Measurements from ENCODE around the gene PHF21A. TPM values are rescaled to one million over a fixed set of nuclear protein-coding genes. Genes with fewer than 3 reads are reported as not detected.

Gene PHF21A
- total RNA-seq, 1 donor from 2014 or later, result 44.1 TPM

DNA sequence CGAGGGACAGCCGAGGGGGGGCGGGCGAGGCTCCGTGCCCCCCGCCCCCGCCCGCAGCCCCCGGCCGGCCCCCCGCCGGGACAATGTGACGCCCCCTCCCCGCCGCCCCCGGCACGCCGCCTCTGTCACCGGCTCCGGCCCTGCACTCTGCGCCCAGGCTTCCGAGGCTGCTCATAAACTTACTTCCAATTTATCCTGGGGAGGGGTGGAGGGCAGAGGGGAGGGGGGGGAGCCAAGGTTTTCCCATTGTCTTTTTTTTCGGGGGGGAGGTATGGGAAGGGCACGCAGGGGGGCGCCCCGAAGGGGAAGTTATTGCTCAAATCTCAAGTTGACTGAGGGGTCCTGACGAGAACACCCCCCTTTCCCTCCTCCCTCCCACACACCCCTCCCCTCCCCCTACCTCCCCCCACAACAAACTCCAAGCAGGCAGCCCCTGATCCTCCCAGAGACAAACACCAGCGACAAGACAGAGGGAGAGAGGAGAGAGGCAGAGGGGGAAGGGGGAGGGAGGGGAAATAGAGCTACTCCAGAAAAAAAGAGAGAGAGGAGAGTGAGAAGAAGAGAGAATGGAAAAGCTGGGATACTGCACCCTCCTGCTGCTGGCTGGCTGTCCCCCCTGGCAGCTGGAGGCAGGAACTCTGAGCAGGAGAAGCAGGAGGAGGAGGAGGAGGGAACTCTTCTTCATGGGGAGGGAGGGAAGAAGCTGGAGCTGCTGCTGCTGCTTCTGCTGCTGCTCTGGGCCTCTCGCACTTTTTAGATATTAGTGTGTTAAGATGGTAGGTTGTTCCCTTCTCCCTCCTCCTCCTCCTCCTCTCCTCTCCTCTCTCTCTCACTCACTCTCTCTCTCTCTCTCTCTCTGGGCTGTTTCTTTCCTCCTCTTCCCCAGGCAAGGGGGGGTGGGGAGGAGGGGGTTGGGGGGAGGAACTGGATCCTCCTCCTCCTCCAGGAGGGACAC is 631 bp downstream of the PHF21A start:
- intact Hi-C loops (cut with micrococcal nuclease), result loop anchor here (1.0 to 10.0 kb wide), 7 partner anchors 7 to 474 kb away; partner anchors contain the start of genes AMBRA1, CRY2 and DGKZ

DNA sequence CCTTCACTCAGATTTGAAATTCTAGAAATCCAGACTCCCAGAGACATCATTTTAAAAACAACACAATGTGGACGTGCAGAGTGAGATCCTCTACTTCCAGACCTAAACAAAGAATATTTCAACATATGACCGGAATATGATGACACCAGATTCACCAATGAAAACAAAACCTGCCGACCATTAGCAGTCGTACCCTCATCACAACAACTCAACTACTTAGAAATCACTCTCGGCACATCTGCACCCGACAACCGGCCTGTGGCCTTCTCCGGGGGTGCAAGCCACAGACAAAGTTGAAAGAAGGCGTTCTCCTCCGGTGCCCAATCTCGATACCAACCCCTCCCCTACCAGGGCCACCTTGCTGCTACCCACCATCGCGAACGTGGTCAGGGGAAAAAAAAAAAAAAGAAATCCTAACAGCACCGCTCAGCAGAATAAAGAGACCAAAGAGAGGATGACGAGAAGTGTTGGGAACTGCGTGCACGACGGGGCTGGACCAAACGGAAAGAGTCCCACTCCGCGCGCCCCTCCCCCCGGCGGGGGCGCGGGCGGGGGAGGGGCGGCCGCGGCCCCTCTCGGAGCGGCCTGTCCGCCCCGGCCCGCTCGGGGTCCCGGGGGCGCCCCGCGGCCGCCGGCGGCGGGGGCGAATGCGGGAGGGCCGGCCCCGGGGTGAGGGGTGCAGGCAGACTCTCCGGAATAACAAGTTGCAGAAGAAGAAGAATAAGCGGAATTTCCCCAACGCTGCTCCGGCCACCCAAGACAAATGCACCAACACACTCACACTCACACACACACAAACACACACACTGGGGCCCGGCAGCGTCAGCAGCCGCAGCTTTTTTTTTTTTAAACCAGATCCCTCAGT is 1.7 kb downstream of the PHF21A start:
- intact Hi-C loops (cut with micrococcal nuclease), result loop anchor here (1.0 to 10.0 kb wide), 8 partner anchors 8 to 1055 kb away; partner anchors contain the start of genes AMBRA1, ARFGAP2, ATG13 and CRY2

DNA sequence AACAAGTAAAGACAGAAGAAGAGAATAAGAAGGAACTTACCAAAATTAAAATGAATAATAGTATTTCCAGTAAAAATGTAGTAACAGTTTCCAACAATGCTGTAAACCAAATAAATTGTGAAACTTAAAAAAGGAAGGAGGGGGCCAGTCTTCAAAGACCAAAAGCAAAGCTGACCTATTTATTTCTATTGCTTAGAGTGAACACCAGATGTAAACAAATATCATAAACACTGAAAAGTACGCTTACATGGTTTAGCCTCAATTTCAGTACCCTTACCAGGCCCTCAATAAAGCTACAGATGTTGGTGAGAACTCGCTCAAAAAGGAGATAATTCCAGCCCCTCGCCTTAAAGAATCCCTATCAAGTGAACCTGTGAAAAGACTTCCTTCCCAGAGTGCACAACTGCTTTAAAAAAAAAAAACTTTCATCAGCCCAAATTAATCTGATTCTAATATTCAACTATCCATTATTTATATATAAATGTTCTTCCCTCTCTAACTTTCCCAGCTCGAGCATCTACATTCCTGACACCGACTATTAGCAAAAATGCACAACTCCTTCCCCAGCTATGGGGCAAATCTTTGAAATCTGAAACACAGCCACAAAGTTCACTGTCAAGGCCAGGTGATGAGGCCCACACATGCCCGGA is 2.4 kb downstream of the PHF21A start:
- intact Hi-C loops (cut with micrococcal nuclease), result loop anchor here (1.0 to 10.0 kb wide), 6 partner anchors 8 to 1056 kb away; partner anchors contain the start of genes ARFGAP2, ATG13 and HARBI1

DNA sequence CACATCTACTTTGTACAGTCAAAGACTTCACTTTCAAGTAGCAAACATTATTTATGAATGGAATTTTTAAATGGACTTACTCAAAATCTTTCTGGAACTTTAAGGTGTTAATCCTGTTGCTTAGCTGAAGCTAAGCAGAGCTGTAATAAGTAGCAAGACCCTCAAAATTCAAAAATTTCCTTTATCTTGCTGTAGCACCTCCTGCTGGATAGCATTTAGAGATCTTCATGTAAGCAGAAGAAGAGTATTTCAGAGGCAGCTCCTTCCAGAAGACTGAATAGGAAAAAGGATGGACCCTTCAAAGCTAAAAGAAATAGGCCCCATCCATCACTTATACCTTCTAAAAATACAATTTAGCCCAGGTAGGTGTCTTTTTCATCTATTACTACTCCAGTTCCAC is 3.4 kb downstream of the PHF21A start:
- intact Hi-C loops (cut with micrococcal nuclease), result loop anchor here (1.0 to 10.0 kb wide), 5 partner anchors 18 to 1057 kb away; partner anchors contain the start of genes ARFGAP2, ATG13 and HARBI1

DNA sequence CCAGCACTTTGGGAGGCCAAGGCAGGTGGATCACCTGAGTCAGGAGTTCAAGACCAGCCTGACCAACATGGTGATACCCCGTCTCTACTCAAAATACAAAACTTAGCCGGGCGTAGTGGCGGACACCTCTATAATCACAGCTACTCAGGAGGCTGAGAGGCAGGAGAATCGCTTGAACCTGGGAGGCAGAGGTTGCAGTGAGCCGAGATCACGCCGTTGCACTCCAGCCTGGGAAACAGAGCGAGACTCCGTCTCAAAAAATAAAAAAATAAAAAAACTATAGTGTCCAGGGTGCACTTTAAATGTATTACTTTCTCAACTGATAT is 4.6 kb downstream of the PHF21A start:
- intact Hi-C loops (cut with micrococcal nuclease), result loop anchor here (5.0 to 10.0 kb wide), 3 partner anchors 314 to 1058 kb away; partner anchors contain the start of genes ARFGAP2, ATG13 and HARBI1

DNA sequence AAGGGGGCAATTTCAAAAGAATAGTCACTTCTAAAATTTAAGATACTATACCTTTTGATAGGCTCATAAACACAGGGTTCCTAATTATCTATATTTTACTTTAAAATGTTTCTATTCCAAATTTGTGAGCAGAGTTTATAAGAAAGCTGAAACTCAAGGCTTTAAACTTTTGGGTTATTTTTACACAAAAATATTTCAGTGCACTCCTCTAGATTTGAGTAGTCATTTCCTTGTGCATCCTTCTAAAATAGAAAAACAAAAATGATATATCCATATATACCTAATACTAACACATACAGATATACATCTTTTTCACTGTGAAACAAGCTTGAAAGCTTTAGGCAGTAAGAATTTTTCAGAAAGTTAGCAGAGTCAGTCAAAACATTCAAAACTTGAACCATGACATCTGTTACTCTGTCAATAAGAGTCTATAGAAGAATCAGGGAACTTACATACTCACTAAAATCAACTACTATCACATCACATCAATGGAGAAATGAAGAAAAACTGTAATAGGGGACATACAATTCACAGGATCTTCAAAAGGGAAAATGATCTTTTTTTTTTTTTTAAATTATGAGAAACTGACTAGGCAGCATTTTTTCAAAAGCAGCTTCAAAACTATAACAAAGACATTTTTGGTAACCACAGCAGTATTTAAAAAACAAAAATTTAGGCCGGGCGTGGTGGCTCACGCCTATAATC is 5.1 kb downstream of the PHF21A start:
- intact Hi-C loops (cut with micrococcal nuclease), result loop anchor here (5.0 to 10.0 kb wide), 3 partner anchors 314 to 1059 kb away; partner anchors contain the start of genes ARFGAP2, ATG13 and HARBI1

DNA sequence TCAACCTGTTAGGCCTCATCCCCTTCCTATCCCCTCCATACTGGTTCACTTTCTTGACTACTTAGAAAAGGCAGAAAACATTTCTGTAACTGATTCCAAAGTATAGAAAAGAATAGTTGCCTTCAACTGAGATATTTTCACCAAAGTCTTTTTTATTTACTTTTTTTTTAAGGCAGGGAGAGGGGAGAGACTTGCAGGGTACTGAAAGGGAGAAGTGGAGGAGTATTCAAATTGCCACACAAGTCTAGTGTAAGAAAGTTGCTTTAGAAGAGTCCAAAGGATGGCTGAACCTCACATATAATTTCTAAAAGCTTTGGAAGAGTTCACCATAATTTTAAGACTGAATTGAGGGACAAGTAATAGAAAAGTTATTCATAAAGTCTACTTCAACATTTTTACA is 6.3 kb downstream of the PHF21A start:
- intact Hi-C loops (cut with micrococcal nuclease), result loop anchor here (5.0 to 10.0 kb wide), 4 partner anchors 313 to 1312 kb away; partner anchors contain the start of genes ARFGAP2, ATG13, HARBI1 and PSMC3

DNA sequence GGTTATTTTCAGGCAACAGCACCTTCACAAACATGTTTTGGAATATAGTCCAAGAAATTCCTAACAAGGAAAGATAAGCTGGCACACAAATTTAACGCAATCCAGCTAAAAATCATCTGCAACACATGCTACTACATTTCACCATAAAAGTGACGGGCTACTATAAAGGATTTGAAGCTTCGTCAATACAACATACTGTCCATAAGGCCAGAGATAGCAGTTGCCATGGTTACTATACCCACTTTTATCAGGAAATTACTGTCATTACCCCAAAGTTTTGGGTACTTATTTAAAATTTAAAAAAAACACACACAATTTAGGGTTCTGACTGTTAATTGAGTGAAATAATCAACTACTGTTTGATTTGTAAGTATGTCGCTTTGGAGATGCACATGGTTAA is 6.9 kb downstream of the PHF21A start:
- intact Hi-C loops (cut with micrococcal nuclease), result loop anchor here (5.0 to 10.0 kb wide), 3 partner anchors 500 to 1313 kb away; partner anchors contain the start of genes ARFGAP2, ATG13, HARBI1 and PSMC3

DNA sequence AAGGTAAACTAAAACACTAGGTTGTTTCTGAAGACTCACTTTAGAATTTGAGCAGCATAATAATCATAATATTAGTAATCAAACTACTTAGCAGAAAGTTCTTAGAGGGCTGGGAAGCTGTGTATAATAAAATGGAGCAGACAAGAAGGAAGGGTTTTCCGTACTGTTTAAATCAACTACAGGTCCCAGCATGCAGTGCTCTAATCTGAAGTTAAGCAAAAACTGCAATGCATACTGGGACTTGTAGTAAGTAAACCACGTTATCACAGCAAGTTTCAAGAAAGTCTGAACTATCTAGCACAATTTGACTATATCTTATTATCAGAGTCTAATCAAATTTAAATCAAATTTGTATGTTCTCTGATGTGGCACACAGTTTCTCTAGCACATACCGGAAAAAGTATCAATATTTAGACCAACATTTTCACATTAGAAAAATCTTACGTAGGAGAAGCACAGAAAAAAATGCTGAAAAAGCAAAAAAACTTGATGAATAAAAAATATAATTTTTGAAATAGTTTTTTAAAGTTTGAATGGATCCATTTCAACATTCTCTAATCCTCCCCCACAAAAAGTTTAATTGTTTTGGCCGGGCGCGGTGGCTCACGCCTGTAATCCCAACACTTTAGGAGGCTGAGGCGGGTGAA is 8.2 kb downstream of the PHF21A start:
- intact Hi-C loops (cut with micrococcal nuclease), result loop anchor here (1.0 to 10.0 kb wide), 7 partner anchors 8 to 1314 kb away; partner anchors contain the start of genes ARFGAP2, ATG13, HARBI1 and PHF21A

DNA sequence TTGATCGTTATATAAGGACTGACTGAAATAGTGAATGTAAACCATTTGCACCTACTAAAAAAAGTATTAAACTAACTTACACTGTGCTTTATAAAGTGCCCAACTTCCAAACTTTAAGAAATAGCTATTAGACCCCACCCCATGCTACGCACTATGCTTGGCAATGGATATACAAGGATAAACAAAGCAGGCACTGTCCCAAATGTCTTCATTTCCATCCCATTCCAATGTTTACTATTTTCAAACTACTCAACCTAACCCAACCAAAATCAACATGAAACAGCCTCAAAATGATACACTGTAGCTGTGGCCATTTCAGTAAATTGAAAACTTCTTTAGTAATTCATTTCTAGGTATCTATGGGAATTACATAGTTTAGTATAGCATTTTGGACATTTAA is 12.5 kb downstream of the PHF21A start:
- intact Hi-C loops (cut with micrococcal nuclease), result no loop called here

DNA sequence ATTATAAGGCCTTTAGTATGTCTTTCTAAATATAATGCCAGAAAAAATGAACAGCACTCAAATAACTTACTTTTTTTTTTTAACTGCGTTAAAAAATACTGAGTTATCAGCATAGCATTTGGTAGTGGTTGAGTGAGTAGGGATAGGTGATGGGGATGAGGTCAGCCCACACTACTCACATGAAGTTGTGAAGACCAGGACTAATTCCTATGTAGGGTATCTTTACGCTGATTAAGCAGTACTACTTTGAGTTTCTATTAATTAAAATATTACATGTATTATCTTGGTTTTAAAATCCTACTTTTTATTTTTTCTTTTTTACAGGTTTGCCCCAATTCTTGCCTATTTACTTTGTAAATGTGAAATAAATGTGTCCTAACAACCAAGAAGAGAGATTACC is 13.5 kb downstream of the PHF21A start:
- intact Hi-C loops (cut with micrococcal nuclease), result no loop called here

DNA sequence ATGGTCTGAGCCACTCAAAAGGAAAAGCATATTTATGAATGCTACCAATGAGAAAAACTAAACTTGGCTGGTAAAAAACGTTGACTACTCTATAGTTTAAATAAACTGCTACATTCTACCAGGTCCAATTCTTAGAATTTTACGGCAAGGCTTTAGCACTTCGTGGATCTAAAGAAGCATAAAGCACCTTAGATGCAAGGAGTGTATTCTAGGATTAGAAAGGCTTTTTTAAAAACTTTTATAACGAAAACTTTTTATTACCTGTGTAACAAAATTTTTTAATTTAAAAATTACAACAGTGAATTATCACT is 13.9 kb downstream of the PHF21A start:
- intact Hi-C loops (cut with micrococcal nuclease), result no loop called here

DNA sequence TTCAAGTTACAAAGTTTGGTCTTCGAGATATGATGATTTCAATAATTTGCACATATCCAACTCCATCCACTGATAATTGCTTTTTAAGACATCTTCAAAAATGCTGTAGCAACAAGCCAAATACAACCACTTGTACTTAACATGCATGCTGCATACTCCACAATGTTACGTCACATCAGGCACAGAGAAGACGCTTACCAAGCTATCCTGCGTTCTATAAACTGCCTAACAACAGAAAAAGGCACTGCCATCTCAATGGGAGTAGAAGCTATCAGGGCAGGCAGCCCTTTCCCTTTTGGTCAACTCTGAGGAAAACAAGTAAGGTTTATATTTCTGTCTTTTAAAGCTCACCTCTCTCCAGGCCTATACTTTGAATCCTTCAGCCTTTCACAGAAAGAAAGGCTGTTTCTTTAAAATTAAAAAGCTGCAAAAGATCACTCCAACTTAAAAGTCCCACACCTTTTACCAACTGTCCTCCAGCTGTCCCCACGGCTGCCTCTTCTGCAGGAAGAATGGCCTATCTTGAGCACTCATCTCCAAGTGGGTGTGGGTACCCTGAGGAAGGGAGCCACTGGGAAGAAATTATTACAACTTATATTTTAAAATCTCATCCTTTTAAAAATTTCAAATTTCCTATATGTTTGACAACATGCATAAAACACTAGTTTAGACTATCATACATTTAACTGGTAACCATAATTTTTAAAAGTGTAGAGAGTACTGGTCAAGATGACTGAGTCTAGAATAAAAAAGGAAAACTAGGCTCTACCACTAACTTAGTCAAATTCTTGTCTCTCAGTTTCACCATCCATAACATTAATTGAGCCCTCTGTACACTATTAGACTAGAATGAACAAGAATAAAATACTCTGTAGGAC is 14.5 kb downstream of the PHF21A start:
- intact Hi-C loops (cut with micrococcal nuclease), result no loop called here

DNA sequence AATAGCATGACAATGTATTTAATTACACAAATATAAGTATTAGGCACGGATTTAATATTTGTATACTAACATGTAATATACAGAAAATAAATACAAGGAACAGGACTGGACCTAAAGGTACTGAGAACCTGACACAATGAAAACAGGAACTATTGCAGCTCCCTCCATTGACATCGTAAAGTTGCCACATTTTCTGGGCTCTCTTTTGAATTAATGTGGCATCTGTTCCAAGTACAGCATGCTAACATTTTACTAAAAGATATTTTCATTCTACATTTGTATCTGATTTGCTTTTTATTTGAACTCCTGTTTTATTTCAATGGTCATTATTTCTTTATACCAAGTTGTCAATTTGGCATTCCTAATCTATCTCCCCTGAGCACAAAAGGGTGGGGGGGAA is 15.3 kb downstream of the PHF21A start:
- intact Hi-C loops (cut with micrococcal nuclease), result no loop called here

DNA sequence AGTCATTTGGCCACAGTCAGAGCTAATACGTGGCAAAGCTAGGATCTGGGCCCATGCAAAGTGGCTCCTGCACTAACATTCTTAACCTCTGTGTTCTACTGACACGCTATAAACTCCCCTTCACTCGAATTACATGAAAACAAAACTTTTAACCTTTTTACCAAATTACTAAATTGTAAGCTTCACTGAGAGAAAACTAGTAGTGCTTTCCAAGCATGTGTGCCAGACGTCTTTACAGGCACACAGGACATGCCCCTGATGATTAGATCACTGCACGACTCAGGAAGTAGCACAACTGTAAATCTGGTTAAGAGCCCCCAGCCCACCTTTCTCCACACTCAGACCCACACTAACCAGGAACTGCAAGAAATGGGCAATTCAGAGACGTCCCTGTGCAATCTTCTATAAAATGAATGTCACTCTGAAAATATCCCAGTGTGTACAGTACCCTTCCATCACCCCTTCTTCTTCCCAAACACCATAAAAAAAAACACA is 16.1 kb downstream of the PHF21A start:
- intact Hi-C loops (cut with micrococcal nuclease), result no loop called here

DNA sequence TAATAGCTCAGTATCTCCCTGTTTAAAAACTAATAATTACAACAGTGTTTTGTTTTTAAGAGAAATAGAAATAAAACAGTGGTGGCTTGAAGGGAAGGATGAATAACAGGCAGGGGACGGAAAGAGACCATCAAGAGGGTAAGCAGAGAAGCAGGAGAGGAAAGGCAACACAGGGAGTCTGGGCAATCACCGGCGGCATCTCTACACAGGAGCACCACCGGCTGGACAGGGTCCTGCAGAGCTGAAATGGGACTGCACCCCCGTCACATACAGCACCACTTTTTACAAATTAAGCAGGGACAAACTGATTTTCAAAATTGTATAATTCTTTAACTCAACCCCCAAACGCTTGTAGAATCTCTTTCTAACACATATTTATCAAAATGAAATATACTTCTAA is 18.4 kb downstream of the PHF21A start:
- intact Hi-C loops (cut with micrococcal nuclease), result loop anchor here (5.0 kb wide), 1 partner anchor 331 kb away; no protein-coding TSS in a partner anchor

DNA sequence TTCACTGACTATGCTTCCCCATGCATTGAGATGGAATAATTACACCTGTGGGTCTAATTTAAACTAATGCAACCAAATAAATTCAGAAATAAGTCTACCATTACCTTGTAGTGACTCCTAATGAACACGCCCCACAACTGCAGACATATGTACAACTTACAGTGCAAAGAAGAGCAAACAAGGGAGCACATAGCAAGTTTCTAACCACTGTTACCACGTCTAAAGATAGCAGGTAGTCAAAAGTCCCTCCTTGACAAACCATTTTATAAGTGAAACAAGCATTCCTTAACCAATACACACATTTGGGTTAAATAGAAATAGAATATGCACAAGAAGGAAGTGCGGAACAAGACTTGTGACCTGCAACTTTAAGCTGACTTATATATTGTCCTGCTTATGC is 20.6 kb downstream of the PHF21A start:
- intact Hi-C loops (cut with micrococcal nuclease), result loop anchor here (1.0 to 5.0 kb wide), 4 partner anchors 13 to 328 kb away; no protein-coding TSS in a partner anchor

DNA sequence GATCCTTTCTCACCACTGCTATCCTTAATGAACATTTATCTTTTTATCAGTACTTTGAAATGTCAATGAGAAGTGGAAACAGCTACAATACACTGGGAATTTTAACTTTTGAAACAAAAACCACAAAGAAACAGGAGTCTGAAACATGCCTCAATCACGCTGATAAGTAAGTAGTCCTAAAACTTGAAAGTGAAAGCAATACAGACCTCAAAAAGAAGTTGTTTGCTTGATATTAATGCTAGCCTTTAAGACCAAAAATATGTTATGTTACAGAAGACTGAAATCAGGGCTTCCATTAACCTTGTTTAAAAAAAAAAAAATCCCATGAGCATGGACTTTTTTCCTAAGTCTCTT is 21.3 kb downstream of the PHF21A start:
- intact Hi-C loops (cut with micrococcal nuclease), result loop anchor here (1.0 to 5.0 kb wide), 5 partner anchors 13 to 328 kb away; no protein-coding TSS in a partner anchor
